NT2/D1 (cell line): Measurements from ENCODE around the gene GM2A.

Experiments used
- SUZ12 ChIP-seq: IDR thresholded peaks from 2 replicates; pipeline ENCODE4 v1.6.1; 2011; ENCODE audit not compliant: insufficient read length, insufficient read depth; ENCODE audit errors: extremely low read depth
- YY1 ChIP-seq: IDR thresholded peaks from 2 replicates; pipeline ENCODE4 v1.6.1; 2011; ENCODE audit not compliant: insufficient read length, insufficient read depth
- ZNF274 ChIP-seq: IDR thresholded peaks from 2 replicates; pipeline ENCODE4 v1.6.1; 2011; ENCODE audit warnings: mild to moderate bottlenecking, low read depth, low read length

GRCh38 chr5:151251621-151252020 lies 1.4 kb upstream of the GM2A start:
- TF ChIP-seq ZNF274 (no peak), SUZ12 (no peak), YY1 (no peak)
